IPS-18c (cell line): ENCODE results near the gene SMAP2.
"Not testable (repeated sequence)": the region's sequence is repeated elsewhere in the genome, so short reads cannot be mapped to it uniquely, and the experiment has no call there.

Source experiments
- H3K4me3 ChIP-seq: 2 replicates; pipeline ENCODE4 v1.7.0; 2013; ENCODE audit warnings: low read depth, mild to moderate bottlenecking, low read length, moderate library complexity; ENCODE audit not compliant: insufficient read depth
- H3K9me3 ChIP-seq: one replicate; pipeline ENCODE4 v1.6.1; 2013; ENCODE audit warnings: mild to moderate bottlenecking, low read length, moderate library complexity; ENCODE audit not compliant: control insufficient read depth, insufficient read depth

The SMAP2 gene

GRCh38 chr1:40385437-40386358 is 12.2 kb downstream of the SMAP2 start:
- H3K4me3 ChIP-seq, result no peak overlapping the region

DNA sequence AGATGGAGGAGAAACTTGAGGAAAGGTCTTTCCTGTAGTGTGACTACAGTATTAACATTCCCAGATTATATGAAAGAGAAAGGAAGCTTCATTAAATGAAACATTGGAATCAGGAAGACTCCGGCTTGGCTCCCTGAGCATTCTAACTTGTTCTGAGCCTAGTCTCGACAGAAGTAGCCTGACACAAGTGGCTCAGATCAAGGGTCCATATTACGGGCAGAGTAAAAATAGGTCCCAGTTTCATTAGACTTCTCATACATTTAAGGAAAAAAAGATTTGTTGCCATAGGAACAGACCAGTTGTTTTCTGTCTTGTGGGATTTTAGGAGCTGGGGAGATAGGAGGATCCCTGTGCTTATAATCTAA is 12.8 kb downstream of the SMAP2 start:
- no peaks in the 10 kb centered on the region for H3K9me3 ChIP-seq
- no peak overlapping the region for H3K4me3 ChIP-seq

More at GRCh38 chr1:40385437-40386358, 12.2 kb downstream of the SMAP2 start:
- H3K9me3 ChIP-seq, result no peaks in the 10 kb centered on the region

- no peaks in the 10 kb centered on the region for H3K9me3 ChIP-seq
- no peak overlapping the region for H3K4me3 ChIP-seq
Observed at GRCh38 chr1:40386796-40387195, 13.3 kb downstream of the SMAP2 start.

DNA sequence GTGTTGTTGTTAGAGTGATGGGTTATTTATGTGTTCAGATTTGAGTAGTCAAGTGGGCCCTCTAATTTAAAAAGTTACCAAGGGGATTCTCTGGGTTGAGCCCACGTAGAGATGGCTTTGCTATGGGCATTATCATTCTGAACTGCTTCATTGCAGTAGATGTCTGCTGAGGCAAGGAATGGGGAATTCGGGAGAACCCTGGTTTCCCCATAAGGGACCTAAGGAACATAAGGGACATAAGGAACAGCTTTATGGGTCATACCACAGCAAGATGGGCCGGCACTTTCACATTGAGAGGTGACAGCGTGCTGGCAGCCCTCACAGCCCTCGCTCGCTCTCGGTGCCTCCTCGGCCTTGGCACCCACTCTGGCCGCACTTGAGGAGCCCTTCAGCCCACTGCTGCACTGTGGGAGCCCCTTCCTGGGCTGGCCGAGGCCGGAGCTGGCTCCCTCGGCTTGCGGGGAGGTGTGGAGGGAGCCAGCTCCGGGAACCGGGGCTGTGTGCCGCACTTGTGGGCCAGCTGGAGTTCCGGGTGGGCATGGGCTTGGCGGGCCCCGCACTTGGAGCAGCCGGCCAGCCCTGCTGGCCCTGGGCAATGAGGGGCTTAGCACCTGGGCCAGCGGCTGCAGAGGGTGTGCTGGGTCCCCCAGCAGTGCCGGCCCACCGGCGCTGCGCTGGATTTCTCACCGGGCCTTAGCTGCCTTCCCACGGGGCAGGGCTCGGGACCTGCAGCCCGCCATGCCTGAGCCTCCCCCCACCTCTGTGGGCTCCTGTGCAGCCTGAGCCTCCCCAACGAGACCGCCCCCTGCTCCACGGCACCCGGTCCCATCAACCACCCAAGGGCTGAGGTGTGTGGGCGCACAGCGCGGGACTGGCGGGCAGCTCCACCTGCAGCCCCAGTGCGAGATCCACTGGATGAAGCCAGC is 14.1 kb downstream of the SMAP2 start:
- H3K4me3 ChIP-seq, H3K9me3 ChIP-seq: not testable (repeated sequence)

- H3K9me3 ChIP-seq, H3K4me3 ChIP-seq: not testable (repeated sequence)
Observed at GRCh38 chr1:40388456-40389321, 15.2 kb downstream of the SMAP2 start.

DNA sequence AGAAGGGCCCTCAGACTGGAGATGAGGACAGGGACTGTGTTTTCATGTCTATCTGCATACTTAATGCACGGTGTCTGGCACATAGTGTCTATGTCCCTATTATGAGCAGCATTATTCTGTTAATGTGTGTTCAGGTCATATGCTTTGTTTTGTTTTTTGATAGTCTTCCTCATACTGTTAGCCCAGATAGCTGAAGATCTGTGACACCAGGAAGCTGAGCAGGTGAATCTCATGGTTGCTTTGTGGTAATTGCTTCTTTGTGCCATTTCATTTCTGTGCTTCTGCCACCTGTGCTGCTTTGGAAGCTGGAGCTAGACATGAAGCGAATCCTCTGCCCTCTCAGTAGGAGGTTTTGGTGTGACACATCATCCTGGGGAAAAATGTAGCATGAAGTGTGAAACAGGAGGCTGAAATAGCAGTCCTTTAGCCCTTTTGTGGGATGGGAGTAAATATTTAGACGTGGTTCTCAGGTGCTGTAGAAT is 15.8 kb downstream of the SMAP2 start:
- H3K9me3 ChIP-seq, result no peaks in the 10 kb centered on the region
- no peak overlapping the region for H3K4me3 ChIP-seq

- Histone ChIP-seq H3K4me3 (no peak overlapping the region), H3K9me3 (no peaks in the 10 kb centered on the region)
Observed at GRCh38 chr1:40389871-40390560, 16.5 kb downstream of the SMAP2 start.

DNA sequence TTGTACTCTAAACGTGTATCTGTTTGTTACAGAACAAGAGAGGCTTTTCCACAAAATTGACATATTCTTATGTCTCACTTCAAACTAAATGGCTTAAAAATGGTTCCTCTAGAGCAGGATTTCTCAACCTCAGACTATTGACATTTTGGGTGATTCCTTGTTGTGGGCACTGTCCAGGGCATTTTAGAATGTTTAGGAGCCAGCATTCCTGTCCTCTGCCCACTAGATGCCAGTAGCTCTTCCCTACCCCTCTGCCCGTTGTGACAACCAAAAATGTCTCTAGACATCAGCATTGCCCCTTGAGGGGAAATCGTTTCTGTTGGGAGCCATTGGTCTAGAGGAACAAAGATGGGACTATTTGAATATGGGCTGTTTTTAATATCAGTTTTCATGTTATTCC is 17.3 kb downstream of the SMAP2 start:
- Histone ChIP-seq H3K9me3 (no peaks in the 10 kb centered on the region), H3K4me3 (no peak overlapping the region)

GRCh38 chr1:40391688-40392145 is 18.2 kb downstream of the SMAP2 start:
- H3K9me3 ChIP-seq, result no peaks in the 10 kb centered on the region
- no peak overlapping the region for H3K4me3 ChIP-seq

DNA sequence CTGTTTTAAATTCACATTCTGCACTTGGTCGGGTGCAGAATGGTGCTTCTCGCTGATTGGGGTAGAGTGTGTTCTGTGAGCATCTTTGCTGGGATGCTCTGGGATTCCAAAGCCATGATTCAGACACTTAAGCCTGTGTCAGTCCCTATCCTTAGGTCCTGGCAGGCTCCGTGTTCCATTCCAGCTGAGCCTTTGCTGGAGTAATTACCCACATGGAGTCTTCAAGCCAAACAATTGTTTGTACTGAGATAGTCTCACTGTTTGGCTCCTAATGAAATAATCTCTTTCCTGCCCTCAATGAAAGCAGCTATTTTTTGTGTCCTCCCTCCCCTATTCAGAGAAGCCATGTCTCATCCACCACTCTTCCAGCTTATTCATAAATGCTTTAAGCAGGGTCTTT is 18.7 kb downstream of the SMAP2 start:
- no peak overlapping the region for H3K4me3 ChIP-seq

DNA sequence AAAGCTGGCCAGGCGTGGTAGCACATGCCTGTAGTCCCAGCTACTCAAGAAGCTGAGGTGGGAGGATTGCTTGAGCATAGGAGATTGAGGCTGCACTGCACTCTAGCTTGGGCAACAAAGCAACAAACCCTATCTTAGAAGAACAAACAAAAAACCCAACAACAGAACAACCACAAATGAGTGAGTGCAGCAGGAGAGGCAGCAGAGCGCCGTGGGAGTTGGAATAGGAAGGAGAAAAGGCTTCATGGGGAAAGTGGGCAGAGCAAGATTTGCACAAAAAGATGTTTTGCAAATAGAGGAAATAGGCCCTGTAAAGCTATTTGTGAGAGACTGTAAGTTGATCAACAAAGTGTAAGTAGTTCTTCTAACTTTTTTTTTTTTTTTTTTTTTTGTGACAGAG is 19.6 kb downstream of the SMAP2 start:
- no peaks in the 10 kb centered on the region for H3K9me3 ChIP-seq
- H3K4me3 ChIP-seq, result no peak overlapping the region

More for the DNA sequence above, 18.7 kb downstream of the SMAP2 start:
- no peaks in the 10 kb centered on the region for H3K9me3 ChIP-seq

DNA sequence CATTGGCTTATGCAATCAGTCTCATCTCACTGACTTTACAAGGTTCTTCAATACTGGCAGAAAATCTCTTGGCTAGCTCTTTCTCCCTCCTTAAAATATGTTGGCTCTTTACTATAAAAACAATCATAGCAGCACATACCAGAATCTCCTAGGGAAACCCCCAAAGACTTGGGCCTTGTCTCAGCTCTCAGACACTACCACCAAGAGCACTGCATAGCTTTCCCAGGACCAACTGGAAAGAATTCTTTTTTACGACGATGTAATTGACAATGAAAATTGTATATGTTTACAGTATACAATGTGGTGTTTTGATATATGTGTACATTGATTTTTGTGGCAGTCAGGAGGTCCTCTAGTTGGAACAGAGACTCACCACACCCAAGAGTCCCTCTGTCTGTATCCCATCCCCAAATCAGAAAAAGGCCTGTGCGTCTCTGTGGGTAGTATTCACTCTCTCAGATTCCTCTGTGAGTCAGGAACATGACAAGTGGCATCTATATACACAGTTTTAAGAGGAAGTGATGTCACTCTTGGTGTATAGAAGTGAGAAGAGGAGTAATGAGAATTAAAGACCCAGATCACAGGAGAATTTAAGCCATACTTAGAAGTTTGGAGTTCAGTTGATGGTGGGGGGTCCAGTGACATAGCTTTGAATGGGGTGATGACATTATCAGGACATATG is 21.1 kb downstream of the SMAP2 start:
- Histone ChIP-seq H3K4me3 (no peak overlapping the region), H3K9me3 (peaks cover 2% of the 10 kb centered on the region)

- Histone ChIP-seq H3K9me3 (peaks cover 2% of the 10 kb centered on the region), H3K4me3 (no peak overlapping the region)
Observed at GRCh38 chr1:40395190-40396175, 22.0 kb downstream of the SMAP2 start.

GRCh38 chr1:40396420-40396819 is 22.9 kb downstream of the SMAP2 start:
- Histone ChIP-seq H3K9me3 (peaks cover 2% of the 10 kb centered on the region), H3K4me3 (no peak overlapping the region)

DNA sequence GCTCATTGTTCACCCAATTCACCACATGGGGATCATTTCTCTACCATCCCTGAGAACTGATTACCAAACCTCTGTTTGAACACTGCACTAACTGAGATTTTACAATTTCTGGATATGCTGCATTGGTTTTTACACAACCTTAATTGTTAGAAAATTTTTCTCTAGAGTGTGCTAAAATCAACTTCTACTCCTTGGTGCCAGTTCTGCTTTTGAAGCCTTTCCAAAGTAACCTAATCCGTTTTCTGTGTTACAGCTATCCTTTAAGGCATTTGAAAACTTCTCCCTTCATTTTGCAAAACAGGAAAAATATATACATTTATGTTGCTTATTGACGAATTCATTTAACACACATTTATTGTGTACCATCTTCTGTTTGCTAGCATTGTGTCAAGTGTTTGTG is 23.7 kb downstream of the SMAP2 start:
- Histone ChIP-seq H3K9me3 (peaks cover 2% of the 10 kb centered on the region), H3K4me3 (no peak overlapping the region)
